Astrocyte of the spinal cord (primary cell): Measurements from ENCODE around the gene GNAI3.

Source experiments
- DNase-seq: peaks from one replicate; pipeline ENCODE4 v3.0.0; 2011; ENCODE audit warnings: low read depth, low spot score
- H3K4me3 ChIP-seq: 2 replicates; pipeline ENCODE4 v1.5.1; 2011; ENCODE audit warnings: low read depth, mild to moderate bottlenecking, low read length, moderate library complexity
- CTCF ChIP-seq: IDR thresholded peaks from 2 replicates; pipeline ENCODE4 v1.5.1; 2012; ENCODE audit warnings: low read depth, mild to moderate bottlenecking, low read length, inconsistent platforms
- in situ Hi-C: cut with HindIII; loops from 2 replicates; pipeline ENCODE4 v1.10.0; 2017; ENCODE audit warnings: low sequenced_read_pairs

GNAI3 gene

GRCh38 chr1:109537450-109538178 is 10.8 kb upstream of the GNAI3 start:
- no peak for DNase-seq
- no peak overlapping the region for H3K4me3 ChIP-seq
- in situ Hi-C loops: no loop called here
- TF ChIP-seq CTCF: no peak

DNA sequence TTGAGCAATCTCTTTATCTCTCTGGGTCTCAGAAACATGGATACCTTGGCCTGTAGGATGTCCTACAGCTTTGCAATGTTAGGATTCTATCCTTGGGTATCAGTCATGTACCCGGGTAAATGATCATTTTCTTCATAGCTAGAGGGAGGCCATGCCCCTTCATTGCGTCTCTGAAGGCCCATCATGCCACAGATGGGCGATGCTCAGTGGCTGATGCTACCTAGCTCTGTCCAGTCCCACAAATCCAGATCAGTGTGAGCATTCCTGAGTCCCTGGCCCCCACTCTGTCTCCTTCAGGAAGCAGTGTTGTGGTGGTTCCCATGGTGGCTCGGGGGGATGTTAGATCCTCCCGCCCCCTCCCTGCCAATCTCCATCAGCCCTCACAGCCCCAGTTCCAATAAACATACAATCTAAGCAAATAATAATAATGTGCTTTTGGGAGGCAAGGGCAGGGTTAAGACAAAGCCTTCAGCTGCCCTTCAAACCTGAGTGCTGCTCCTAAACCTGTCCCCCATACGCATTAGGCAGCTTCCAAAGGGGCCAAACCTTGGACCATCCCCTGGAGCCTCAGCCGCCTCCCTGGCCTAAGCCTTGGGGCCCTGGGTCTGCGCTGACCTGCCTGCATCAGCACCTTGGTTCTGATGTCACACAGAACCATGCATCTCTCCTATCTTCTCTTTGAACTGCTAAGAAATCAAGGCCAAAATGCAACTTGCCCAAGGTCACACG is 9.4 kb upstream of the GNAI3 start:
- in situ Hi-C loops: no loop called here
- no peak for DNase-seq
- no peak for TF ChIP-seq CTCF
- H3K4me3 ChIP-seq: no peak overlapping the region

GRCh38 chr1:109539676-109540075 is 8.7 kb upstream of the GNAI3 start, which contains the start of gene GPR61:
Gene GPR61, plus strand, starts transcription at chr1:109539872. Its CDS starts 3,151 bp downstream, at chr1:109543023.
- TF ChIP-seq CTCF: no peak
- no peak for DNase-seq
- no peak within 1 kb of the TSS for H3K4me3 ChIP-seq
- in situ Hi-C loops: no loop called here

DNA sequence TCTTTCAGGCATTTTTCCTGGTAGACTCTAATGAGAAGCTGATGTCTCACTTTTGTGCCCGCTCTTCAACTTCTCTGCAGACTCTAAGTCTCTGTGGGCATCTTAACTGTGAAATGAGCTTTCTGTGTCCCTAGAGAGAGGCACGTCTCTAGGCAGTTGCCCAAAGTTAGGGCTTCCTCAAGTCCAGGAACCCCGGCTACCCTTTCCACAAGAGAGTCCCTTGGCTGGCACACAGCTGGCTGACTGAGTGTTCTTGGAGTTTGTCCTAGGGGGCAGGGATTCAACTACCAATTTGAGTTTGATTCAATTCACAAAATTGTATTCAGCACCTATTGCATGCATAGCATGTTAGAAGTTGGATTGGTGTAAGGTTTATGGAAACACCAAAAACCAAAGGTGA is 7.3 kb upstream of the GNAI3 start:
- no peak overlapping the region for H3K4me3 ChIP-seq
- no peak for DNase-seq
- TF ChIP-seq CTCF: no peak
- in situ Hi-C loops: no loop called here

GRCh38 chr1:109542657-109543056 is 5.8 kb upstream of the GNAI3 start:
- no peak overlapping the region for H3K4me3 ChIP-seq
- DNase-seq: no peak
- TF ChIP-seq CTCF: no peak
- in situ Hi-C loops: no loop called here

- DNase-seq: no peak
- in situ Hi-C loops: no loop called here
- TF ChIP-seq CTCF: no peak
- no peak overlapping the region for H3K4me3 ChIP-seq
Measured at GRCh38 chr1:109543283-109543987, 5.0 kb upstream of the GNAI3 start.
